ENCODE data around the gene TMEM229A.

DNA sequence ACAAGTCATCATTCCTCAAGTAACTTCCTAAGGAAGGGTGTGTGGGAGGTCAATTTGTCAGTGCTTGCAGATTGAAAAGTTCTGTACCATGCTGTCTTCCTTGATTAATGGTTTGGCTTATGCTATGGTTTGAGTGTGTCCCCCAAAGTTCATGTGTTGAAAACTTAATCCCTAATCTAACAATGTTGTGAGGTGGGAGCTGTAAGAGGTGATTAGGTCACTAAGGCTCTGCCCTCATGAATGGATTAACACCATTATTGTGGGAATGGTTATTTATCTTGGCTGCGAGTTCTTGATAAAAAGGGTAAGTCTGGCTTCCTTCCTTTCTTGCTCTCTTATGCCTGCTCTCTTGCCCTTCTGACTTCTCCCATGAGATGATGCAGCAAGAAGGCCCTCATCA, 29.3 kb upstream of the TMEM229A start:
- TF ChIP-seq POLR2A (IDR thresholded peaks at IDR 0.05): no peak
- TF ChIP-seq, protein P1, sequence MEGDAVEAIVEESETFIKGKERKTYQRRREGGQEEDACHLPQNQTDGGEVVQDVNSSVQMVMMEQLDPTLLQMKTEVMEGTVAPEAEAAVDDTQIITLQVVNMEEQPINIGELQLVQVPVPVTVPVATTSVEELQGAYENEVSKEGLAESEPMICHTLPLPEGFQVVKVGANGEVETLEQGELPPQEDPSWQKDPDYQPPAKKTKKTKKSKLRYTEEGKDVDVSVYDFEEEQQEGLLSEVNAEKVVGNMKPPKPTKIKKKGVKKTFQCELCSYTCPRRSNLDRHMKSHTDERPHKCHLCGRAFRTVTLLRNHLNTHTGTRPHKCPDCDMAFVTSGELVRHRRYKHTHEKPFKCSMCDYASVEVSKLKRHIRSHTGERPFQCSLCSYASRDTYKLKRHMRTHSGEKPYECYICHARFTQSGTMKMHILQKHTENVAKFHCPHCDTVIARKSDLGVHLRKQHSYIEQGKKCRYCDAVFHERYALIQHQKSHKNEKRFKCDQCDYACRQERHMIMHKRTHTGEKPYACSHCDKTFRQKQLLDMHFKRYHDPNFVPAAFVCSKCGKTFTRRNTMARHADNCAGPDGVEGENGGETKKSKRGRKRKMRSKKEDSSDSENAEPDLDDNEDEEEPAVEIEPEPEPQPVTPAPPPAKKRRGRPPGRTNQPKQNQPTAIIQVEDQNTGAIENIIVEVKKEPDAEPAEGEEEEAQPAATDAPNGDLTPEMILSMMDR (IDR thresholded peaks at IDR 0.05): no peak

Measured in lower leg skin (tissue), 3 donors.